GM21528 (cell line): ENCODE data around the gene CUL9.

Source experiments
- ATAC-seq: cut with Tn5 transposase; IDR thresholded peaks from one replicate; pipeline ENCODE4 v1.9.1; 2021; ENCODE audit warnings: mild to moderate bottlenecking, moderate library complexity; ENCODE audit not compliant: unreplicated experiment, low FRiP score

CUL9 gene

DNA sequence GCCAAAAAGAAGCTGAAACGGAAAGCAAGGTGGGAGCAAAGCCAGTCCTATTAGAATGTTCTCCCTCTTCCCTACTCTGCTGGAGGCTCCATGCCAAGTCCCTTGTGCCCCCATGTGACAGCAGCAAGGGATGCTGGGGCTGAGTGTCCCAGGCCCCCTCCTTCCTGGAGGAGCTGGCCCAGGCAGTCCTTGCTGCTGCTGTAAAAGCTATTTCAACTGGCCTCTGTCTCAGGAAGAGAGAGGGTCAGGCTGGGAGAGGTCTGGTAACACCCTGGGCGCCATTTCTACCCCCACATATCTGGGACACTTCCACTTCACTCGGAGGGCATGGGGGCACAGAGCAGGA is 86.3 kb downstream of the CUL9 start:
- no peak for ATAC-seq

GRCh38 chr6:43268782-43269272 is 86.8 kb downstream of the CUL9 start:
- no peak for ATAC-seq

DNA sequence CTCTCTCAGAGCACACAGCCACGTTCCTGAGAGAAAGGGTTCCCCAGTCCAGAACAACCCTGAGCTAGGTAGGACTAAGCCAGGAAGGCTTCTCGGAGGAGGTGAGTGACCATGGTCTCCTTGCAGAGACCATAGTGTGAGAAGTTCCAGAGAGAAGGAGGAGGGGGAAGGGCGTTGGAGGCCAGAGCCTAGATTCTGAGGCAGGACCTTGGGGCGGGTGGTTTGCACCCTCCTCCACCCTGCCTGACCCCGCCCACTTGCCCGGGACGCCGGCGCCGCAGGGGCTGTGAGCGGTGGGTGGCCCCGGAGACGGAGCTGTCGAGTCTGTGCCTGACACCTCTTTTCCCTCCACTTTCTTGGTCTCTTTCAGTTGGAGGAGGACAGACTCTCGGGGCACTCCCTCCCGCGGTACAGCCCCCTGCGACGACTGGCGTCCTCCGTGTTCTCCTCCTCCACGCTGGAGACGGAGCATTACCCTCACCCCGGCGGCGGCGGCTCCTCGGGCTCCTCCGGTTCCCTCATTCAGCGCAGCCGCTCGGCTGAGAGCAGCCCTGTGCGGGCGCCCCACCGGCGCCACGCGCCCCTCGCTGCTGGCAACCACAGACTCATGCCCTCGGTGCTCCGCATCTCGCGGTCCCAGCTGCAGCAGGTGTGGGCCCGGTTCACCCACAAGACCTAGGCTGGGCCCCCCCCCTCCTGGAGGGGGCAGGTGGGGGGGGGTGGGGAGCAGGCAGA is 87.4 kb downstream of the CUL9 start:
- no peak for ATAC-seq

DNA sequence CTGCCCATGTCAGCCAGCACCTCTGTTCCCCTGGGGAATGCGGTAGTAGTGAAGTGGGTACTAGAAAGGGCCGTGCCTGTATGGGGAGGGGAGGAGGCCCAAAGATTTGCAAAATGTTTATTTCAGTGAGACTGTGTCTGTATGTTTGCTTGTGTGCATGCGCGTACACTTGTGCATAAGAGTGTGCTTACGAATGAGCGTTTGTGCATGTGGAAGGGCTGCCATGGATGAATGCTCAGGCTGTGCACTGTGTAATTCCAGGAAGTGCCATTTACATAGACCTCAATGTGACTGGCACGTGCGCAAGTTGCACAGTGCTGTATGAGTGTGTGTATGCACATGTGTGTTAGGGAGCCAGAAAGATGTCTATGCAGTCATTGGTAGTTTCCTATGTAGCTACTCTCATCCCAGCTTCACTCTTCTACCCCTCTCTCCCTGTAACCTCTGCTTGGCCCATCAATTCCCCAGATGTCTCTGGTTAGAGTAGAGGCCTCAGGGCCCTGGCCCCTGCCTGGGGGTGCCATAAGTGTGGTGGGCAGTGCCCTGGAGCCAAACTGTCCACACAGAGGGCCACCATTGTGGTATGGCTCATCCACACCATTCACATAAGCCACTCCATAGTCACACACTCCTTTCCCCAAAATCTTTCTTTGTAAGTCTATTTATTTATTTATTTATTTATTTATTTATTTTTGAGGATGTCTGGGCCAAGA is 89.3 kb downstream of the CUL9 start:
- no peak for ATAC-seq

DNA sequence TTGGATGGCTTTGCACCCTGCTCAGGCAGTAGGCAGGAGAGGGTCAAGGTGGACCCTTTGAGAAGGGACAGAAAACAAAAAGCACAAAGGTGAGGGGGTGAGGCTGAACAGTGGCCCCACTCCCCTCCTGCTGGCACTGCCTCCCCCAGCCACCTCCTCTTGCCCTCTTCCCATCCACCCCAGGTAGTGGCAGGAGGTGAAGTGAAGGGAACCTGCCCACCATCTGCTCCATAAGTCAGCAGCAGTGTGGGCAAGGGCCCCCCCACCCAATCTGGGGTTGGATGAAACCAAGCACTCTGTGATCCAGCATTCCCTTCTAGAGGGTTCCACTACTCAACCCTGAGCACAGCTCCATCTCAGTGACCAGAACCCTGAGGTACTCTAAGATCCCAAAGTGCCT is 89.9 kb downstream of the CUL9 start:
- no peak for ATAC-seq

DNA sequence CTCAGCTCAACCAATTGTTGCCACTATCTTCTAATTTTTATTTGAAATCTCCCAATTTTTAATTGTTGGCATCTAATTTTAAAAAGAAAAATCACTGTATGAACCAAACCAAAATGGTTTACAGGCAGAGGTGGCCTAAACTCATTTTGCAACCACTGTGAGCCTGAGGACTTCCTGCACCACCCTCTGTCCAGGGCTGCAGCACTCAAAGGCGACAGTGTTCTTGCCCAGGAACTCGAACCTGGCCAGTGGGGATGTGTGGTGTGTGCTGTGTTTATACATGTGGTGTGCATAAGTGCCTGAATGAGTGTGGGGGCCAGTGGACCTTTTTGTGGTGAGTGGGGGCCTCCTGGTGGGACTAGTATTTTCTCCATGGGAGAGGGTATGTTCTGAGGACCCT is 91.7 kb downstream of the CUL9 start:
- ATAC-seq, result no peak
